Neural cell (in vitro differentiated cells): ENCODE data around the gene NDUFAF5.

Experiments
- CTCF ChIP-seq: fragments of 450-650 bp; IDR thresholded peaks from 2 replicates; pipeline ENCODE4 v1.5.1; 2014; ENCODE audit warnings: antibody characterized with exemption, mild to moderate bottlenecking, moderate library complexity; ENCODE audit not compliant: poor library complexity, severe bottlenecking
- EZH2 ChIP-seq: fragments of 200-600, 300-800 bp; shearing (Covaris generic), sonication (generic); IDR thresholded peaks from 2 replicates; pipeline ENCODE4 v1.6.1; 2014; ENCODE audit warnings: antibody characterized with exemption, low read length, borderline replicate concordance, mild to moderate bottlenecking; ENCODE audit not compliant: insufficient read depth, poor library complexity, severe bottlenecking
- MXI1 ChIP-seq: fragments of 450-650 bp; conservative IDR thresholded peaks from 2 replicates; pipeline ENCODE4 v1.6.1; 2014; ENCODE audit warnings: antibody characterized with exemption, mild to moderate bottlenecking; ENCODE audit not compliant: poor library complexity, severe bottlenecking
- POLR2AphosphoS5 ChIP-seq: IDR thresholded peaks from 2 replicates; pipeline ENCODE4 v1.6.1; 2012
- RAD21 ChIP-seq: fragments of 450-650 bp; conservative IDR thresholded peaks from 2 replicates; pipeline ENCODE4 v1.6.1; 2014; ENCODE audit warnings: antibody characterized with exemption, mild to moderate bottlenecking, moderate library complexity
- SMC3 ChIP-seq: fragments of 450-650 bp; conservative IDR thresholded peaks from 2 replicates; pipeline ENCODE4 v1.6.1; 2014; ENCODE audit warnings: antibody characterized with exemption, mild to moderate bottlenecking, moderate library complexity; ENCODE audit not compliant: poor library complexity
- TAF1 ChIP-seq: IDR thresholded peaks from 2 replicates; pipeline ENCODE4 v1.6.1; 2012; ENCODE audit warnings: low read depth

DNA sequence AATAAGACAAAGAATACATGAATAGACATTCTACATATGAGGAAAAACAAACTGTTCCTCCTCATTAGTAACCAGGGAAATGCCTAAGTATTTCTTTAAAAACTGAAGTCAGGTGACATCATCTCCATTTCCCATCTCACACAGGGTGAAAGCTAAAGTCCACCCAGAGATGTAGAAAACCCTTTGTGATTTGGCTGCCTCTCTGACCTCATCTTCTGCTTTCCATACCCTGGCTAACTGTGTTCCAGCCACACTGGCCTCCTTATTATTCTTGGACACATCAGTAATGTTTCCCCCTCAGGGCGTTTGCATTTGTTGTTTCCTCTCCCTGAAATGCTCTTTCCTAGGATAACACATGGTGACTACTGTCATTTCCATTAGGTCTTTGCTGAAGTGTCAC is 40.5 kb upstream of the NDUFAF5 start:
- no peak for TF ChIP-seq CTCF
- no peak for TF ChIP-seq TAF1
- no peak for TF ChIP-seq POLR2AphosphoS5
- no peak for TF ChIP-seq MXI1
- no peak for TF ChIP-seq SMC3
- no peak for TF ChIP-seq EZH2
- TF ChIP-seq RAD21: no peak
